GM19351 (cell line): ENCODE measurements around the gene NUP188.

Experiments
- ATAC-seq: cut with Tn5 transposase; IDR thresholded peaks from one replicate; pipeline ENCODE4 v1.9.1; 2021; ENCODE audit warnings: mild to moderate bottlenecking, moderate library complexity; ENCODE audit not compliant: unreplicated experiment

The NUP188 gene

GRCh38 chr9:128947527-128948301, at the start of gene NUP188, which contains the start of gene DOLK:
Gene NUP188, plus strand, starts transcription at chr9:128947699. Its CDS starts 21 bp downstream, at chr9:128947720.
Gene DOLK, minus strand, starts transcription at chr9:128947603. Its CDS starts 300 bp downstream, at chr9:128947303.
- peak; percentile 71 for ATAC-seq

GRCh38 chr9:128898382-128898781, 49.1 kb upstream of the NUP188 start:
- no peak for ATAC-seq

GRCh38 chr9:128898845-128899565, 48.5 kb upstream of the NUP188 start:
- no peak for ATAC-seq

- ATAC-seq = no peak
These were observed 47.8 kb upstream of the NUP188 start for GRCh38 chr9:128899566-128900322.

GRCh38 chr9:128901379-128901778, 46.1 kb upstream of the NUP188 start:
- no peak for ATAC-seq

- no peak for ATAC-seq
These were observed 45.7 kb upstream of the NUP188 start for GRCh38 chr9:128901822-128902221.

- peak; percentile 91 for ATAC-seq
These were observed 45.0 kb upstream of the NUP188 start for GRCh38 chr9:128902351-128903078.

- no peak for ATAC-seq
These were observed 44.4 kb upstream of the NUP188 start for GRCh38 chr9:128903079-128903461.

- ATAC-seq = no peak
These were observed 43.5 kb upstream of the NUP188 start for GRCh38 chr9:128903871-128904620.

GRCh38 chr9:128905964-128906363, 41.5 kb upstream of the NUP188 start:
- ATAC-seq = no peak

- ATAC-seq = no peak
These were observed 40.8 kb upstream of the NUP188 start for GRCh38 chr9:128906741-128907140.

GRCh38 chr9:128908372-128908771, 39.1 kb upstream of the NUP188 start:
- no peak for ATAC-seq

GRCh38 chr9:128909859-128910258, 37.6 kb upstream of the NUP188 start:
- ATAC-seq = no peak

GRCh38 chr9:128910906-128911305, 36.6 kb upstream of the NUP188 start:
- no peak for ATAC-seq

GRCh38 chr9:128911529-128912035, 35.9 kb upstream of the NUP188 start:
- ATAC-seq = no peak

GRCh38 chr9:128912270-128912853, 35.1 kb upstream of the NUP188 start:
- ATAC-seq = no peak

GRCh38 chr9:128913048-128913900, 34.2 kb upstream of the NUP188 start:
- ATAC-seq = no peak

GRCh38 chr9:128913995-128914772, 33.3 kb upstream of the NUP188 start:
- ATAC-seq = no peak
